Activated CD8-positive, alpha-beta T cell treated with anti-CD3 and anti-CD28 coated beads, Interleukin-2, amount 10 ng/mL, durations not matched to agents 7 days and 5 days (primary cell): ENCODE measurements around the gene CRYAB. TPM values are rescaled to one million over a fixed set of nuclear protein-coding genes. Genes with fewer than 3 reads are reported as not detected.

ENCODE experiments used
- ATAC-seq: fragments of 150-1000 bp; cut with Tn5 transposase; one replicate; pipeline ENCODE4 v1.10.0; 2021; ENCODE audit warnings: moderate library complexity
- CTCF ChIA-PET: fragments of 350-600 bp; sonication (Branson Sonifier 250); formaldehyde crosslinking; loops from one replicate; lab custom pipeline; 2021; ENCODE audit warnings: antibody characterized with exemption; lab: Charles Lee
- POLR2A ChIA-PET: fragments of 350-600 bp; sonication (Branson Sonifier 250); formaldehyde crosslinking; loops from one replicate; lab custom pipeline; 2021; ENCODE audit warnings: antibody characterized with exemption; lab: Charles Lee
- DNase-seq: peaks from one replicate; pipeline ENCODE4 v3.0.0-alpha.2; 2020
- H3K27ac Mint-ChIP-seq: one replicate; pipeline ENCODE4 v1.8.0; 2021; ENCODE audit warnings: mild to moderate bottlenecking, mixed read lengths
- H3K27me3 Mint-ChIP-seq: one replicate; pipeline ENCODE4 v1.8.0; 2021; ENCODE audit warnings: low read depth, mixed read lengths
- H3K36me3 Mint-ChIP-seq: one replicate; pipeline ENCODE4 v1.8.0; 2021; ENCODE audit warnings: low read depth, mixed read lengths
- H3K4me1 Mint-ChIP-seq: one replicate; pipeline ENCODE4 v1.8.0; 2021; ENCODE audit warnings: low read depth, mixed read lengths
- H3K4me3 Mint-ChIP-seq: one replicate; pipeline ENCODE4 v1.8.0; 2021; ENCODE audit warnings: mild to moderate bottlenecking, mixed read lengths
- H3K9me3 Mint-ChIP-seq: one replicate; pipeline ENCODE4 v1.8.0; 2022; ENCODE audit warnings: mixed read lengths; ENCODE audit not compliant: insufficient read depth
- total RNA-seq, 2 experiments: library from RNA; stranded (reverse); gene quantifications; one replicate each; pipeline ENCODE4 v1.2.3, GENCODE V29; 2021

The CRYAB gene
- total RNA-seq, 2 experiments from 2014 or later = not detected

- no peak for ATAC-seq
- CTCF ChIA-PET = interaction anchor here (1.3 to 2.3 kb wide), 3 partner anchors 10 to 37 kb away, joined by 3 to 12 read pairs (median 10); no protein-coding TSS in a partner anchor
Measured at GRCh38 chr11:111944139-111944538, 32.6 kb upstream of the CRYAB start.

GRCh38 chr11:111942829-111943228 lies 31.3 kb upstream of the CRYAB start:
- ChIA-PET CTCF (interaction anchor here (1.3 to 1.4 kb wide), 2 partner anchors 11 to 39 kb away, joined by 5 read pairs; no protein-coding TSS in a partner anchor), POLR2A (no interaction called here)
- Mint-ChIP-seq H3K4me3 (no peak overlapping the region), H3K27me3 (no peaks in the 10 kb centered on the region), H3K27ac (no peak overlapping the region), H3K9me3 (no peaks in the 10 kb centered on the region), H3K4me1 (peaks cover 27% of the 10 kb centered on the region), H3K36me3 (no peaks in the 10 kb centered on the region)
- no peak for DNase-seq
- no peak for ATAC-seq

More at GRCh38 chr11:111944139-111944538, 32.6 kb upstream of the CRYAB start:
- no peaks in the 10 kb centered on the region for H3K27me3 Mint-ChIP-seq
- H3K9me3 Mint-ChIP-seq = no peaks in the 10 kb centered on the region
- H3K27ac Mint-ChIP-seq = peak overlapping the region; percentile 22
- POLR2A ChIA-PET = interaction anchor here (0.9 to 1.2 kb wide), 2 partner anchors 18 to 73 kb away, joined by 4 to 5 read pairs; partner anchors contain the start of gene ALG9
- peaks cover 14% of the 10 kb centered on the region for H3K4me1 Mint-ChIP-seq
- H3K4me3 Mint-ChIP-seq = no peak overlapping the region
- no peaks in the 10 kb centered on the region for H3K36me3 Mint-ChIP-seq
- no peak for DNase-seq

- Mint-ChIP-seq H3K27me3 (no peaks in the 10 kb centered on the region), H3K36me3 (no peaks in the 10 kb centered on the region)
Measured at GRCh38 chr11:111941963-111942362, 30.4 kb upstream of the CRYAB start.

GRCh38 chr11:111939836-111940604 lies 28.4 kb upstream of the CRYAB start:
- H3K27ac Mint-ChIP-seq = no peak overlapping the region
- ChIA-PET CTCF (interaction anchor here (1.1 to 3.1 kb wide), 4 partner anchors 8 to 57 kb away, joined by 4 to 18 read pairs (median 12); no protein-coding TSS in a partner anchor), POLR2A (no interaction called here)
- ATAC-seq = no peak
- no peaks in the 10 kb centered on the region for H3K27me3 Mint-ChIP-seq
- no peak for DNase-seq
- H3K9me3 Mint-ChIP-seq = no peaks in the 10 kb centered on the region
- H3K36me3 Mint-ChIP-seq = no peaks in the 10 kb centered on the region
- peaks cover 47% of the 10 kb centered on the region for H3K4me1 Mint-ChIP-seq
- no peak overlapping the region for H3K4me3 Mint-ChIP-seq

More at GRCh38 chr11:111941963-111942362, 30.4 kb upstream of the CRYAB start:
- no peaks in the 10 kb centered on the region for H3K9me3 Mint-ChIP-seq
- ChIA-PET CTCF (interaction anchor here (1.3 to 1.4 kb wide), 2 partner anchors 10 to 40 kb away, joined by 5 read pairs; no protein-coding TSS in a partner anchor), POLR2A (no interaction called here)
- no peak overlapping the region for H3K4me3 Mint-ChIP-seq
- peaks cover 33% of the 10 kb centered on the region for H3K4me1 Mint-ChIP-seq
- H3K27ac Mint-ChIP-seq = no peak overlapping the region
- ATAC-seq (no peak), DNase-seq (no peak)

- no peaks in the 10 kb centered on the region for H3K27me3 Mint-ChIP-seq
- peak overlapping the region; percentile 43 for H3K27ac Mint-ChIP-seq
- peaks cover 37% of the 10 kb centered on the region for H3K4me1 Mint-ChIP-seq
- no peaks in the 10 kb centered on the region for H3K36me3 Mint-ChIP-seq
- no peaks in the 10 kb centered on the region for H3K9me3 Mint-ChIP-seq
- ChIA-PET CTCF (interaction anchor here (0.9 to 13.6 kb wide), 8 partner anchors 9 to 97 kb away, joined by 3 to 261 read pairs (median 6); no protein-coding TSS in a partner anchor), POLR2A (interaction anchor here (2.3 kb wide), 1 partner anchor 12 kb away, joined by 17 read pairs; no protein-coding TSS in a partner anchor)
- DNase-seq = peak; percentile 43
- ATAC-seq = peak; percentile 55
- peak overlapping the region; percentile 71 for H3K4me3 Mint-ChIP-seq
Measured at GRCh38 chr11:111938687-111939160, 27.2 kb upstream of the CRYAB start.

GRCh38 chr11:111937844-111938243 lies 26.3 kb upstream of the CRYAB start:
- H3K9me3 Mint-ChIP-seq = no peaks in the 10 kb centered on the region
- peaks cover 36% of the 10 kb centered on the region for H3K4me1 Mint-ChIP-seq
- H3K27me3 Mint-ChIP-seq = no peaks in the 10 kb centered on the region
- H3K36me3 Mint-ChIP-seq = no peaks in the 10 kb centered on the region
- peak overlapping the region; percentile 19 for H3K27ac Mint-ChIP-seq
- peak overlapping the region; percentile 71 for H3K4me3 Mint-ChIP-seq
- ChIA-PET POLR2A (interaction anchor here (0.6 to 2.3 kb wide), 3 partner anchors 11 to 35 kb away, joined by 3 to 17 read pairs (median 3); no protein-coding TSS in a partner anchor), CTCF (interaction anchor here (1.0 to 13.6 kb wide), 8 partner anchors 9 to 86 kb away, joined by 3 to 261 read pairs (median 4); no protein-coding TSS in a partner anchor)
- no peak for DNase-seq
- no peak for ATAC-seq

- peaks cover 39% of the 10 kb centered on the region for H3K4me1 Mint-ChIP-seq
- no peaks in the 10 kb centered on the region for H3K36me3 Mint-ChIP-seq
- ATAC-seq (peak; percentile 6), DNase-seq (no peak)
- H3K27ac Mint-ChIP-seq = peak overlapping the region; percentile 19
- H3K4me3 Mint-ChIP-seq = peak overlapping the region; percentile 71
- ChIA-PET CTCF (interaction anchor here (1.0 to 13.6 kb wide), 7 partner anchors 8 to 87 kb away, joined by 3 to 261 read pairs (median 5); no protein-coding TSS in a partner anchor), POLR2A (interaction anchor here (0.6 to 2.3 kb wide), 2 partner anchors 11 to 27 kb away, joined by 3 to 17 read pairs; no protein-coding TSS in a partner anchor)
- no peaks in the 10 kb centered on the region for H3K27me3 Mint-ChIP-seq
- H3K9me3 Mint-ChIP-seq = no peaks in the 10 kb centered on the region
Measured at GRCh38 chr11:111937461-111937769, 25.8 kb upstream of the CRYAB start.

GRCh38 chr11:111936040-111936540 lies 24.5 kb upstream of the CRYAB start:
- H3K4me3 Mint-ChIP-seq = peak overlapping the region; percentile 79
- DNase-seq (no peak), ATAC-seq (no peak)
- CTCF ChIA-PET = interaction anchor here (1.1 to 13.6 kb wide), 7 partner anchors 10 to 344 kb away, joined by 3 to 261 read pairs (median 5); no protein-coding TSS in a partner anchor
- H3K4me1 Mint-ChIP-seq = peaks cover 39% of the 10 kb centered on the region
- H3K9me3 Mint-ChIP-seq = no peaks in the 10 kb centered on the region
- no peaks in the 10 kb centered on the region for H3K27me3 Mint-ChIP-seq
- H3K36me3 Mint-ChIP-seq = no peaks in the 10 kb centered on the region
- POLR2A ChIA-PET = interaction anchor here (0.7 to 1.6 kb wide), 5 partner anchors 9 to 170 kb away, joined by 3 to 7 read pairs (median 4); partner anchors contain the start of gene ALG9
- H3K27ac Mint-ChIP-seq = no peak overlapping the region

GRCh38 chr11:111935317-111936039 lies 23.9 kb upstream of the CRYAB start:
- Mint-ChIP-seq H3K4me3 (peak overlapping the region; percentile 79), H3K4me1 (peaks cover 39% of the 10 kb centered on the region)
- no peak for ATAC-seq

GRCh38 chr11:111934306-111934705 lies 22.7 kb upstream of the CRYAB start:
- DNase-seq = no peak
- Mint-ChIP-seq H3K27me3 (no peaks in the 10 kb centered on the region), H3K36me3 (no peaks in the 10 kb centered on the region), H3K9me3 (no peaks in the 10 kb centered on the region), H3K4me1 (peaks cover 38% of the 10 kb centered on the region), H3K4me3 (no peak overlapping the region), H3K27ac (no peak overlapping the region)
- ChIA-PET CTCF (interaction anchor here (0.6 to 13.6 kb wide), 10 partner anchors 8 to 346 kb away, joined by 3 to 261 read pairs (median 4); no protein-coding TSS in a partner anchor), POLR2A (no interaction called here)
- no peak for ATAC-seq

More at GRCh38 chr11:111935317-111936039, 23.9 kb upstream of the CRYAB start:
- no peak overlapping the region for H3K27ac Mint-ChIP-seq
- H3K9me3 Mint-ChIP-seq = no peaks in the 10 kb centered on the region
- DNase-seq = no peak
- H3K36me3 Mint-ChIP-seq = no peaks in the 10 kb centered on the region
- CTCF ChIA-PET = interaction anchor here (1.1 to 13.6 kb wide), 8 partner anchors 9 to 345 kb away, joined by 3 to 261 read pairs (median 5); no protein-coding TSS in a partner anchor
- H3K27me3 Mint-ChIP-seq = no peaks in the 10 kb centered on the region
- POLR2A ChIA-PET = interaction anchor here (1.4 to 1.6 kb wide), 3 partner anchors 9 to 139 kb away, joined by 3 to 7 read pairs (median 4); partner anchors contain the start of gene ALG9
